ENCODE data around the gene FAM81A.

FAM81A gene

GRCh38 chr15:59543721-59544547, 105.9 kb downstream of the FAM81A start:
- no peak for TF ChIP-seq CTCF (IDR thresholded peaks at IDR 0.05)
- Histone ChIP-seq H3K36me3 (no peaks in the 10 kb centered on the region), H3K4me3 (ENCODE audit: low read depth in 1 of 2, low read length in 1 of 2) (peak overlapping the region in 1 of 2 experiments; percentile 42), H3K9me3 (no peaks in the 10 kb centered on the region), H3K4me1 (ENCODE audit: control insufficient read depth in 1 of 2, insufficient read depth in 1 of 2, low read depth in 1 of 2, low read length in 1 of 2) (peaks cover 15 to 21% of the 10 kb centered on the region in 2 experiments), H3K27me3 (no peaks in the 10 kb centered on the region), H3K27ac (peak overlapping the region; percentile 67)

GRCh38 chr15:59545573-59545972, 107.6 kb downstream of the FAM81A start:
- TF ChIP-seq CTCF (IDR thresholded peaks at IDR 0.05), result no peak

GRCh38 chr15:59548501-59549226, 110.7 kb downstream of the FAM81A start:
- Histone ChIP-seq H3K9me3 (no peaks in the 10 kb centered on the region), H3K36me3 (no peaks in the 10 kb centered on the region), H3K27me3 (no peaks in the 10 kb centered on the region), H3K4me1 (ENCODE audit: control insufficient read depth in 1 of 2, insufficient read depth in 1 of 2, low read depth in 1 of 2, low read length in 1 of 2) (peaks cover 8 to 10% of the 10 kb centered on the region in 2 experiments), H3K27ac (no peak overlapping the region), H3K4me3 (ENCODE audit: low read depth in 1 of 2, low read length in 1 of 2) (no peak overlapping the region)
- no peak for TF ChIP-seq CTCF (IDR thresholded peaks at IDR 0.05)

More at GRCh38 chr15:59545573-59545972, 107.6 kb downstream of the FAM81A start:
- H3K9me3 ChIP-seq, result no peaks in the 10 kb centered on the region
- peaks cover 15 to 21% of the 10 kb centered on the region in 2 experiments for H3K4me1 ChIP-seq (ENCODE audit: control insufficient read depth in 1 of 2, insufficient read depth in 1 of 2, low read depth in 1 of 2, low read length in 1 of 2)
- H3K27ac ChIP-seq, result no peak overlapping the region
- no peak overlapping the region for H3K4me3 ChIP-seq (ENCODE audit: low read depth in 1 of 2, low read length in 1 of 2)
- no peaks in the 10 kb centered on the region for H3K27me3 ChIP-seq
- no peaks in the 10 kb centered on the region for H3K36me3 ChIP-seq

- H3K4me3 ChIP-seq (ENCODE audit: low read depth in 1 of 2, low read length in 1 of 2), result no peak overlapping the region
- peaks cover 0 to 2% of the 10 kb centered on the region in 2 experiments for H3K4me1 ChIP-seq (ENCODE audit: control insufficient read depth in 1 of 2, insufficient read depth in 1 of 2, low read depth in 1 of 2, low read length in 1 of 2)
- H3K27me3 ChIP-seq, result no peaks in the 10 kb centered on the region
- H3K27ac ChIP-seq, result no peak overlapping the region
- no peaks in the 10 kb centered on the region for H3K9me3 ChIP-seq
- TF ChIP-seq CTCF (IDR thresholded peaks at IDR 0.05), result no peak
- H3K36me3 ChIP-seq, result no peaks in the 10 kb centered on the region
These were observed 111.6 kb downstream of the FAM81A start for GRCh38 chr15:59549301-59550185.

GRCh38 chr15:59550530-59550929, 112.5 kb downstream of the FAM81A start:
- no peak overlapping the region for H3K27ac ChIP-seq
- no peak overlapping the region for H3K4me3 ChIP-seq (ENCODE audit: low read depth in 1 of 2, low read length in 1 of 2)
- H3K36me3 ChIP-seq, result no peaks in the 10 kb centered on the region
- H3K4me1 ChIP-seq (ENCODE audit: control insufficient read depth in 1 of 2, insufficient read depth in 1 of 2, low read depth in 1 of 2, low read length in 1 of 2), result no peaks in the 10 kb centered on the region
- TF ChIP-seq CTCF (IDR thresholded peaks at IDR 0.05), result no peak
- H3K9me3 ChIP-seq, result no peaks in the 10 kb centered on the region
- no peaks in the 10 kb centered on the region for H3K27me3 ChIP-seq

Measured in neutrophil (primary cell).